Effector CD8-positive, alpha-beta T cell (primary cell): ENCODE data around the gene NAPA.
A peak's percentile ranks its signal among the peaks of the same experiment; 100 is the strongest.

ENCODE experiments used
- DNase-seq: peaks from one replicate; lab custom pipeline; 2025; lab: John Stamatoyannopoulos, UW
- total RNA-seq, 4 experiments: gene quantifications; one replicate each; lab custom pipeline; 2026; lab: John Stamatoyannopoulos, UW

Gene NAPA
- 46.8 to 64.0 (median 48.2) reads per million in 4 experiments for total RNA-seq

DNA sequence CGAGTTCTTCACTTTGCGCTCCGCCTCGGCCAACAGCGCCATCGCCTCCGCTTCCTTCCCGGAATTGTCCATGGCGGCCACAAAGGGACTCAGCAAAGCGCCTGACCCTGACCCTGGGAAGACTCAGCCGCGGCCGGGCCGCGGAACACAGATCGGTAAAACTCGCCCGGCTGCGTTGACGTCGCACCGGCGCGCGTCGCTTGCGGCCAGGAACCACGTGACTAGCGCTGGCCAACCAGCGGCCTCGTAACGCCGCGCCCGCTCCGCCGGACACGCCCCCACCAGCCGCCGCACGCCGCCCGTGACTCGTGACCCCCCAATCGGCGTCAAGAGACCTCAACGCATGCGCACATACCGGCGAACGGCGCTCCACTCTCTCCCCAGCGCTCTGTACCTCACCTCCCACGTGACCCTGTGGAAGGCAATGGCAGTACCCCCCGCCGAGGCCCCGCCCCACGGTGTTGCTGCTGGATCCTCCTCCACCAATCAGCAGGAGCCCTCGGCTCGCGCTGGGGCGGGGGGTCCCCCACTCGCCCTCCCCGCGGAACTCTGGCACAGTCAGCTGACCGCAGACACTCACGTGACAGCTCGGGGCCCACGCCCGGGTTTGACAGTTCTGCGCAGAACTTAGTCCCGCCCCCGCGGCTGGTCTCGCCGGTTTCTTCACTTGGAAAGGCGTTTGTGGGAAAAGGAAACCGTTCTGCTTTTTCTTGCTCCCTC, at the start of gene NAPA:
Gene NAPA, minus strand, starts transcription at position 195 of the 720 bp plus-strand sequence. Its CDS starts 123 bp downstream, at position 72.
- peak; percentile 100 for DNase-seq

DNA sequence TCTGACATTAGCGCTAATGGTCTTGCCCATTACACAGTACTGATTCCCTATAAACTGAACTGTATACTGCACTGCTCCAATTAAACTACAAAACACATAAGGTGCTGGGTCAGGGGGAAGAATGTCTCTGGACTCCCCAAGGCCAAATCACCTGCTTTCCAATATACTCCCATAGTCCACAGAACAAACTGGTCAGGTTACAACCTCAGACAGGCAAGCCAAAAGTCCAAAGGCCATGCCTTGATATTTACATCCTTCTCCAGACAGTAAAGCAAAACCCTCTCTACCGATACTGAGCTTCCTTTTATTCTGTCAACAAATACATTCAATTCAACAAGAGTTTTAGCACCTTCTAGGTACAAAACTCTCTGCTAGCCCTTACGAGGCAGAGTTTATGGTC, 49.2 kb upstream of the NAPA start:
- no peak for DNase-seq

DNA sequence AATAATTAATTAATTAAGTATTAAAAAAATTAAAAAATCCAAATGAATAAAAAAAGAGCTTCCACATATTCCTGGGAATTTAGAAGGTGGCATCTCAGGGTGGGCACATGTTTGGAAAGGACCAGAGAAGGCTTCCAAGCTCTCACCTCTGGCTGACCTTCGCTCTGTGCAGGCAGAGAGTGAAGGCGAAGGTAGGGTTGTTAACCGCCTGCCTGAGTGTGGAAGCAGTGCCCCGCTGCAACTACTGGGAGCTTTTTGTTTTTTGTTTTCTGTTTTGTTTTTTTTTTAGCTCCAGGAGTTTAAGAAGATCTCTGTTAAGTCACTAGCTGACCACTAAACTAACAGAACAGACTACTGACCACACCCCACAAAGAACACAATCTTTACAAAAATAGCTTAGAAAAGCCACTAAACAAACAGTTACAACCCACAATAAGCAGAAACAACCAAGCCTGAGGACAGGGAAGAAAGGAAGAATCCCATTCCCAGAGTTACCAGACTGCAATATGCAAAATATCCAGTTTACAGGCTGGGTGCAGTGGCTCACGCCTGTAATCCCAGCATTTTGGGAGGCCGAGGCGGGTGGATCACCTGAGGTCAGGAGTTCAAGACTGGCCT, 46.7 kb upstream of the NAPA start:
- no peak for DNase-seq

DNA sequence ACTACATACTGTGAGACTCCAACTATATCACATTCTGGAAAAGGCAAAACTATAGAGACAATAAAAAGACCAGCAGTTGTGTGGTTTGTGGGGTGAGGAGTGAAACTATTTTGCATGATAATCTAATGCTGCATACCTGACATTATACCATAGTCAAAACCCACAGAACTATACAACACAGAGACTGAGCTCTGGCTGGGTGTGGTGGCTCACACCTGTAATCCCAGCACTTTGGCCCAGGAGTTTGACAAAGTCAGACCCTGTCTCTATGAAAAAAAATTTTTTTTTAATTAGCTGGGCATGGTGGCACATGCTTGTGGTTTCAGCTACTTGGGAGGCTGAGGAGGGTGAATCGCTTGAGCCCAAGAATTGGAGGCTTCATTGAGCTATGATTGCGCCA, 46.1 kb upstream of the NAPA start:
- no peak for DNase-seq

DNA sequence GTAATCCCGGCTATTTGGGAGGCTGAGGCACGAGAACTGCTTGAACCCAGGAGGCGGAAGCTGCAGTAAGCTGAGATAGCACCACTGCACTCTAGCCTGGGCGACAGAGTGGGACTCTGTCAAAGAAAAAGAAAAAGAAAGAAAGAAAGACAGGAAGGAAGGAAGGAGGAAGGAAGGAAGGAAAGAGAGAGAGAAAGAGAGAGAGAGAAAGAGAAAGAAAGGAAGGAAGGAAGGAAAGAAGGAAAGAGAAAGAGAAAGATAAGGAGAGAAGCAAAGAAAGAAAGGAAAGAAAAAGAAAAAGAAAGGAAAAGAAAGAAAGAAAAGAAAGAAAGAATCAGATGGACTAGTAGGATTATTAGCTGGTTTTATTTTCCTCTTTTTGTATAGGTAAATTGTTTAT, 35.3 kb upstream of the NAPA start:
- DNase-seq = no peak

DNA sequence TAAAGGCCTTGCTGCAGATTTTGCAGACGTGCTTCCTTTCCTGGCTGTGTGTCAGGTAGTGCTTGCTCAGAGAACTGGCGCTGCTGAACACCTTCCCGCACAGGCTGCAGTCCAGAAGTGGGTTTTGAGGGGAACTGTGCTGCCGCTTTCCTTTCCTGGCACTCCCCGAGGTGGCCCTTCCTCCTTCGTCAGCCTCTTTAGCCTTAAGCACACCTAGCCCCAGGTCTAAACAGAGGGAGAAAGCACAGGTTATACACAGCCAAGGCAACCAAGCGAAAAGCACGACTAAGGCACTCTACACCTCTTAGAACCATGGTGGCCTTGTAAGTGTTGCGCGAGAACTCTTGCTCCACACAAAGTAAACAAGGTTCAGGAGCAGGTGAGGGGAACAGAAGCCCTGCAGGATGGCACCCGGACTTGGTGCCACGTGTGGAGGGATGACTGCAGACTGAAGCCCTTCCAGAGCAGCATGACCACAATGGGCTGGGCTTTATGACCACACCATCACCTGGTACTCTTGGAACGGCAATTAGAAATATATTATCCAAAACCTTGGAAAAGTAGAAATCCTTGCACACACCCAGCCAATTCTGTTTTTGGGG, 34.5 kb upstream of the NAPA start:
- DNase-seq = no peak

DNA sequence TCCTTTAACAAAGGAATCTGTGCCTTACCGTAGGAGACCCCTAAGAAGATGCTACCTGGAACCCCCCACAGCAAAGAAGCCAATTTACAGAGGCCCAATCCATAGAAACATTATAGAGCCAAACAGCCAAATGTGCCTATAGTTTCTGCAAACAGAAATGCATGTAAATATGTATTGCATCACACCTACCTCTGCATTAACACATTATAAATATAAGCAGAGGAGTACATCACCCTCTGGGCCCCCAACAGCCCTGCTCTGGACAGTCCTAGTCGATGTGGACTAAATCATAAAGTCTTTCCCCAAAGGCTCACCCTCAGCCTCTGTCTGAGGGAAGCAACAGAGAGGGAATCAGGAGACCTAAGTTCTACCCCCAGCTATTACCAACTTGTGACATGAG, 32.3 kb upstream of the NAPA start:
- no peak for DNase-seq

DNA sequence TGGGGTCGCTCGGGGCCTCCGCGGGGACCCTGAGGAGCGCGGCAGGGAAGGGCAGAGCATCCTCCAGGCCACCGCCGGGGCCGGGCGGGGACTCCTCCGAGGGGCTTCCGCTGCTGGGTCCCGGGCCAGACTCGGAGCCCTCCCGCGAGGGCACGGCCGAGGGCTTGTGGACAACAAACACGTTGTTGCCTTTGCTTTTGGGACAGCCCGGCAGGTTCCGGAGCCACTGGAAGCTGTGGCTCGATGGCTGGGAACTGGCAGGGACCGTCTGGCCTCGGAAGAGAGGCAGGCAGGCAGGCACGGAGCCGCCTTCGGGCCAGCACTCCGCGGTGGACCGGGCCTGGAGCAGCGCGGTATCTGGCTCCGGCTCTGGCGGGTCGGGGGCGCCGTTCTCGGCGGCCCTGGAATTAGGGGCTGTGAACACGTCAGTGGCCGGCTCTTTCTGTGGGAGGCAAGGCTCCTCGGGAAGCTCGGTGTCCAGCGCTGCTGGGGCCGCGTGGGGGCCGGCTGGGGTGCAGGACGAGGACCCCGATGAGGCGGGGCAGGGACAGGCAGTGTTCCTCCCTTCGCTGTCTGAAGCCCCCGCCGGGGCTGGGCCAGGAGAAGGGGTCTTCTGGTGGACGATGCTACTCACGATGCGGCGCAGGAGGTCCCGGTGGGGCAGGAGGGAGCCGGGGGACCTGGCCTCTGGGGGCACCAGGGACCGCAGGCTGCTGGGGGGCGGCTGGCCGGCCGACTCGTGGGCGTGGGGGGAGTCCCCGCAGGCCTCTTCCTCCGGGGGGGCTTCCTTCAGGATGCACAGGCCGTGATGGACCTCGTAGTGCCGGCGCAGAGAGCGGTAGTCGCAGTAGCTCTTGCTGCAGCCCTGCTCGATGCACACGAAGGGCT, 30.4 kb upstream of the NAPA start:
- DNase-seq = no peak

DNA sequence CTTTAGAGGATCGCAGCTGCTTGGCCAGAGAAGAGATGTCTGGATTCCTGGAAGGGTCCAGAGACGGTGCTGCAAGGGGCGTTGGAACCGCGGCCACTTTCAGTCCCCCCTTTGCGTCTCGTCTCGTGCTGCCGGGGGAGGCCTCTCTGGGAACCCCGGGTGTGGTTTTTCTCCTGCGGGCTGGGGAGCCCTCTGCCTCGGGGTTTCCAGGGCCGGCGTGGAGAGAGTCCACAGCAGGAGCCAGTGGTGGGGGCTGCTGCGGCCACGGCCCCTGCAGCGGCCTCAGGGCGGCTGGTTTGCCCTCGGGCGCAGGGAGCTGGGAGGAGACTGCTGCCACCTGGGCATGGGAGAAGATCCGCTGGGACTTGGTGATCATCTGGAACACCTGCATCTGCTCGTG, 29.6 kb upstream of the NAPA start:
- DNase-seq = no peak

DNA sequence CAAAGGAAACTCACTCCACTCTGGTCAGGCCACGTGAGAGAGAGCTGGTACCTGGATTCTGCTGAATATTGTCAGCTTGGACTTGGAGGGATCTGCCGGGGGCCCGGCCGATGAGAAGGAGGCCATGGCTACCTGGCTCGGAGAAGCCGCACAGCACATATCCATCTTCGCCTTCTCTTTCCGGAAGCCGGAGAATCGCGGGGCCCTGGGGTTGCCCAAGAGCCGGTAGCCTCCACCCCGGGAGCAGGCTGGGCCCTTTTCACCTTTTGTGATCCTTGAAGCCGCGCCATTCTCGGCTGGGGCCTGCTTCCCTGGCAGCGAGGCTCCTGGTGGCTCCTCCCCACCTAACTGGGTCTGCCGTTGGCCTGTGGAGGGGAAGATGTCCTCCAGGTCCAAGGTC, 29.2 kb upstream of the NAPA start:
- DNase-seq = no peak

DNA sequence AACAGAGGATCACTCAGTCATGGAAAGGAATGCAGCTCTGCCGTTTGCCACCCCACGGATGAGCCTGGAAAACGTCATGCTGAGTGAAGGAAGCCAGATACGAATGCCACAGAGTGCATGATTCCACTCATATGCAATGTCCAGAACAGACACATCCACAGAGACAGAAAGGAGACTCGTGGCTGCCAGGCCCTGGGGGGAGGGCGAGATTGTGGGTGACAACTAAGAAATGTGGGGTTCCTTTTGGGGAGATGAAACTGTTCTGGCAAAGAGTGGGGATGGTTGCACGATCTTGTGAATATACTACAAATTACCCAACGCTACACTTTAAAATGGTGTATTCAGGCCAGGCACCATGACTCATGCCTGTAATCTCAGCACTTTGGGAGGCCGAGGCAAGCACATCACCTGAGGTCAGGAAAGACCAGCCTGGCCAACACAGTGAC, 27.2 kb upstream of the NAPA start:
- no peak for DNase-seq

DNA sequence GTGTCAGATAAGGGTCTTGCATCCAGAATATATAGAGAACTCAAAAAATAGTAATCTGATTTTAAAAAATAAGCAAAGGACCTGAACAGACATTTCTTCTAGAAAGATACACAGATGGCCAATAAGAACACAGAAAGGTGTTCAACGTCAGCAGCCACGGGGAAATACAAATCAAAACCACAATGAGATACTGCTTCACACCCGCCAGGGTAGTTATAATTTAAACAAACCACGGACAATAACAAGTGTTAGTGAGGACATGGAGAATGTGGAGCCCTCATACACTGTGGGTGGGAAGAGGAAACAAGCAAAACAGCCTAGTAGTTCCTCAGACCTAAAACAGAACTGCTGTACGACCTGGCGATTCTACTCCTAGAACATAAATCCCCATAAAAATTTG, 26.7 kb upstream of the NAPA start:
- no peak for DNase-seq

DNA sequence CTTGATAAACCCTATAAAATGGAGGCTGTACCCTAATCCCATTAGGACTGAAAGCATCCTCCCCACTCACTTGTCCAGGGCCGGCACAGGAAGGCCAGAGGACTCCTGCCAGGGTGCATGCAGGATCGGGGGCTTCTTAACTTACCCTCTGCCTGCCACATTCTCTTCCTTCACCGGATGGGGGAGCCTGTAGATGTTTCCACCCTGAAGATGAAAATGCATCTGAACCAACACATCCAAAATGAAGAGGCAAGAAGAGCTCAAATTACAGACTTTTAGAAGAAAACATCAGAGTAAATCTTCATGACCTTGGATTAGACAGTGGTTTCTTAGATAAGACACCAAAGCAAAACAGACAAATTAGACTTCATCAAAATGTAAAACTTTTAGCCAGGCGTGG, 25.9 kb upstream of the NAPA start:
- DNase-seq = no peak

DNA sequence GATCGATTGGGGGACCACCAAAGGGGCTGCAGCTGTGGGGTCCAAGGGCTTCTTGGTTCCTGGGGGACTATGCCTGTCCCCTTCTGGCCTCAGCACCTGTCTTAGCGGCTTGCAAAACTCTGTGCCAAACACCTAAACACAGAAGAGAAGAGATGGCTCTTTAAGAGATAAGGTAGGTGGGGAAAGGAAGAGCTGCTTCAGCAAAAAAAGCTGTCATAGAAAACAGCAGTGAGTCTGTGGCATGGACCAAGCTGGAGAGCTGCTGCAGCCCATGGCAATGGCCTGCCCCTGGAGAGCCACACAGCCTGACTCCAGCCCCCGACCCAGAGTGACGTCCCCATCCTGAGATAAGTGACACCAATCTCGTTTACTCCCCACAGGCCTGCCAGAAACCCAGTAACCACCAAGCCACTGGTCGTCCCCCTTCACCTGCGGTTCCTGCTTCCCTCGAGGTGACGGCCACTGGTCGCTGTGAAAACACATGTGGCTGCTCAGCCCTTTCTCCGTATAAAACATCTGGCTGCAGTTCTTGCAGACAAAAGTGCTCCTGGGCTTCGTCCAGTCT, 25.0 kb upstream of the NAPA start:
- DNase-seq = no peak

DNA sequence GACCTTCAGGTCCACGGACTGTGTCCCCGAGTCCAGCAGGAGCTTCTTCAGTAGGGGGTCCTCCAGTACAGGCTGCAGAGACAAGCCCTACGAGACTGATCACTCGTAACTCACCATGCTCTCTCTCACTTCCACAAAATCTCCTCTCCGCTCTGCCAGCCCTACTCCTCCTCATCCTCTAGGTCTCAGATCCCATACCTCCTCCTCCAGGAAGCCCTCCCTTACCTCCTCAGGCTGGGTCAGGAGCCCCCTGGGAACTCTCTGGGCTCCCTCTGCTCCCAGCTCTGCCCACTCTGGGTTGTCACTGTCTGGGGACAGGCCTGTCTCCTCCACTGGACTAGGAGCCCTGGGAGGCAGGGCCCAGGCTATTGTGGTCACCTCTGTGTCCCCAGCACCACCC, 23.9 kb upstream of the NAPA start:
- no peak for DNase-seq

DNA sequence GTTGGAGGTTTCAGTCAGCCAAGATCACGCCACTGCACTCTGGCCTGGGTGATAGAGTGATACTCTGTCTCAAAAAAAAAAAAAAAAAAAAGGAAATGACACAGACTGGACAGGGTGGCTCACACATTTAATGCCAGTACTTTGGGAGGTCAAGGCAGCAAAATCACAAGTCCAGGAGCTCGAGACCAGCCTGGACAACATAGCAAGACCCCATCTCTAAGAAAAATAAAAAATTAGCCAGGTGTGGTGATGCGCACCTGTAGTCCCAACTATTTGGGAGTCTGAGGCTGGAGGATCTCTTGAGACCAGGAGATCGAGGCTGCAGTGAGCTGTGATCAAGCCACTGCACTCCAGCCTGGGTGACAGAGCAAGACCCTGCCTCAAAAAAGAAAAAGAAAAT, 22.6 kb upstream of the NAPA start:
- no peak for DNase-seq

DNA sequence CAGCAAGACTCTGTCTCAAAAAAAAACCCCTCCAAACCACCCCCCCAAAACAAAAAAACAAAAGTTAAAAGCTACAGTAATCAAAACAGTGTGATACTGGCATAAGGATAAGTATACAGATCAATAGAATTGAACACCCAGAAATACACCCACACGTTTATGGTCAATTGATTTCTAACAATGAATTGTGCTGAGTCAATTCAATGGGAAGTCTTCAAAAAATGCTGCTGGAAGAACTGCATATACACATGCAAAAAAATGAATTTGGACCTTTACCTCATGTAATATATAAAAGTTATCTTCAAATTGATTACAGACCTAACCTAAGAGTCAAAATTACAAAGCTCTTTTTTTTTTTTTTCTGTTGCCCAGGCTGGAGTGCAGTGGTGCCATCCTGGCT, 19.8 kb upstream of the NAPA start:
- DNase-seq = no peak

DNA sequence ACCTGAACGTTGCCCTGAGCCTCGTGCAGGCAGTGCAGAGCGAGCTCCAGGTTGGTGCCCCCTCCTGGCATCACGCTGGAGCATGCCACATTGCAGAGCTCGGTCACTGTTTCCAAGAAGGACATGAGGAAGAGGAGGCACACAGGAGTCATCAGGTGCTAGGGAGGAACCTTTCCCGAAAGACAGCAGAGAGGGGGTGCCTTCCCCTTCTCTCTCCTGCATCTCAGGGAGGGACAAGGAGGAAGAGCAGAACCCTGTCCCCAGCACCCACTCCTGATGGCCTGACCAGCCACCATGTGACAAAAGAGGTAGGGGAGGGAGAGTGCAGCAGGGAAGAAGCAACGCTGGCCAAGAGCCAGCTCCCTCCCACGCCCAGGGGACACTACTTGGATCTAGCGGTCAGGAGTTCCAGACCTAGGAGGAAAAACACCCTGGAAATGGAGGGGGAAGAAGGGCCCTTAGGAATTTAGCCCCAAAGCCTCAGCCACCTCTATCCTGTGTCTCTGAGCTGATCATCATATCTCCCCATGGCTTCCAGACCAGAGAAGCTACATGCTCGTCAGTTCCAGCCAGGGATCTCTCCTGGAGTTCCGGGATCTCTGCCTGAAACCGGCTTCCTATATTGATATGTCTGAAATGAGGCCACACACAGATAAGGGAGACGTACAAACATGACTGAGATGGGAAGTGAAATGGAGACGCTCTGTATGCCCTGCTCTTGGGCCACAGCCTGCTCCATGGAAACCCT, 17.0 kb upstream of the NAPA start:
- no peak for DNase-seq

DNA sequence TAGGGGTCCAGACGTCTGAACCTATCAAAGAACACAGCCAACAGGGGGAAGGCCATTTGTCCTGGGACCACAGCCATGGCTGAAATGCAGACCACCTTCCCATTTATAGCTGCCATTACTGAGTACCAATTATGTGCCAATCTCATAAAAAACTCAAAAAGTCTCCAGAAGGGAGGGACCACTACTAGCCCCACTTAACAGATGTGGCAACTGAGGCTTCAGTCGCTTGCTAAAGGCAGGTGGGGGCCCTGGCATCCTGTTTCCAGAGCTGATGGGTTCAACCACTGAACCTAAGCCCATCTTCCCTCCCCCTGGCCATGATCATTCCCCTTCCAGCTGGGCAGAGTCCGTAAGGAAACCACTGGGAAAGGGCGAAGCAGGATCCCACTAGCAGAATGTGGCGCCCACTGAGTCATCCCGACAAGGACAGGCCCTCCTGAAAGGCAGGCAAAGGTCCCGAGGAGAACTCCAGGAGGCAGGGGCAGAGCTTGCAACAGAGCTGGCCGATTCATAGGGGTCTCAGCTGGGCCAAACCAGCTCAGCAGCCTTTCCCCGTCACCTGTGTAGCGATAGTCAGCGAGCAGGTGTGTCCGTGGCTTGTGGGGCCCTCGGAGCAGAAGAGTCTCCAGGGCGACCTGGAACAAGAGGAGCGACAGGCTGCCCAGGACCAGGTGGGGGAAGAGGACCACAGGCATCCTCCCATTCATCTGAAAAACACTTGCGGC, 14.3 kb upstream of the NAPA start:
- no peak for DNase-seq

DNA sequence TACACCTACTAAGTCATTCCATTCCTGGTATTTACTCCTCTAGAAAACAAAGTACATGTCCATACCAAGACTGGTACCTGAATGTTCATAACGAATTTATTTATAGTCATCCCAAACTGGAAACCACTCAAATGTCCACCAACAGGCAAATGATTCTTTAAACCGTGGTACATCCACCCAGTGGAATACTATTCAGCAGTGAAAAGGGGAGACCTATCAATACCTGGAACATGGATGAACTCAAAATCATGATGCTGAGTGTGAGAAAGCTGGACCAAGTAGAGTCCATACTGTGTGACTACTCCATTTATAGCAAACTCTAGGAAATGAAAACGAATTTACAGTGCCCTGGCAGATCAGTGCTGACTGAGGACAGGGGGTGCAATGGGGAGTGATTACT, 11.9 kb upstream of the NAPA start:
- no peak for DNase-seq

DNA sequence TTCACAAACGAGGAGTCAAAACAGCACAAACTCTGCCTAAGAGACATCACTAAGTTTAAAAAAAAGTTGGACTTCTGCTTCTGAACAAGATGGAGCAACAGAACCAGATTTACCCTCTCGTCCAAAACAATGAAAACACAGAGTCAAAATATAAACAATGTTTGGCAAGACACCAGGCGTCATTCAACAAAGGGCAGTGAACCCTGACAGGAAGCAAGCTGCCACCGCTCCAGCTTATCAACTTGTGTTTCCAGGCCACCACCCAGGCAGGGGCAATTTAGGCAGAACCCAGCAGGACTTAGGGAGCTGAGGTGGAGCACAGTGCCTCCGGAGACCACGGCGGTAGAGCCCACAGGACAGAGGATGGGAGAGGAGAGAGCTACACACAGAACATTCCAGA, 8.6 kb upstream of the NAPA start:
- no peak for DNase-seq
